Amygdala (tissue), 56 donors: ENCODE data around the gene TBCD.

Source experiments
- DNase-seq, 56 donors: peaks; one replicate each; lab custom pipeline; 2025; lab: John Stamatoyannopoulos, UW

TBCD gene

DNA sequence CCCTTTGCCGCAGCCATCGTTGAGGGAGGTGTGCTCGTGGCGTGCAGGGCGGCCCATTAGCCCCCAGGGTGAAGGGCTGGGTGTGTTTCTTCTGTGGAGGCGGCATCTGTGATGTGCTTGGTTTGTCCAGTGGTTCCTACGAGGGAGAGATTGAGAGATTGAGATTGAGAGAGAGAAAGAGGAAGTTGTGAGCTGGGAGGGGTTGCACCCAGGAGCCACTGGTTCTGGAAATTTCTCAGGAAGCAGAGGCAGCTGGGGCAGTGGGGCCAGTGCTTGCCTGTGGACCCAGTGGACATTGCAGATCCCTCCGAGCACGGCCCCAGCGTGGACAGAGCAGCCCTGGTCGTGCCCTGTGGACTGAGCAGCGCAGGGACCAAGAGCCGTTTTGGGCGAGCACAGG is 160.0 kb downstream of the TBCD start:
- peak in 3 of 56 donors; percentile 10 to 28 (median 16) for DNase-seq

DNA sequence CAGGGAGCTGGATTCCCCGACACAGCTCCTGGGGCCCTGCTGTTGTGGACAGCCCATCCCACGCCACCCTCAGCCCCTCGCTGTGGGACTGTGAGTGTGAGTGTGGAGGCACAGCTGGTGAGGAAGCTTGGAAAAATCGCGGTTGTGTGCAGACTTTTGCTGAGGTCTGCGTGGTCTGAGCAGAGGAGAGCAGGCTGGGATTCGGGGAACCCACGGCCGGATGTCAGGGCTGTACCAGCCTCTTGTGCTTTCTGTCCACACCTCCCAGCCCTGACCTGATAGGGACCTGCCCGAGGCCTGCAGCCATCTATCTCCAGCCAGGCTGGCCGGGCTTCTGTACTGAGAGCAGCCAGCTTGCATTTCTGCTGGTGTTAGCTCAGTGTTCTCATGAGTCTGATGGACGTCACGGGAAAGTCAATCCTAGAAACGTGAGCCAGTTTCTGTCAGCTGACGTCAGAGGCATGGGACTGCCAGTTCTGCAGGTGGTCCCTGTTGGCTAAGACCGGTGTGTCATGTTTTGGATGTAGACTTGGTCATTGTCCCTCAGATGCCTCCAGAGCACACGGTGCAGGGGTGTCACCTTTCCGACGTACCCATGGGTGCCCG is 160.7 kb downstream of the TBCD start:
- no peak for DNase-seq

DNA sequence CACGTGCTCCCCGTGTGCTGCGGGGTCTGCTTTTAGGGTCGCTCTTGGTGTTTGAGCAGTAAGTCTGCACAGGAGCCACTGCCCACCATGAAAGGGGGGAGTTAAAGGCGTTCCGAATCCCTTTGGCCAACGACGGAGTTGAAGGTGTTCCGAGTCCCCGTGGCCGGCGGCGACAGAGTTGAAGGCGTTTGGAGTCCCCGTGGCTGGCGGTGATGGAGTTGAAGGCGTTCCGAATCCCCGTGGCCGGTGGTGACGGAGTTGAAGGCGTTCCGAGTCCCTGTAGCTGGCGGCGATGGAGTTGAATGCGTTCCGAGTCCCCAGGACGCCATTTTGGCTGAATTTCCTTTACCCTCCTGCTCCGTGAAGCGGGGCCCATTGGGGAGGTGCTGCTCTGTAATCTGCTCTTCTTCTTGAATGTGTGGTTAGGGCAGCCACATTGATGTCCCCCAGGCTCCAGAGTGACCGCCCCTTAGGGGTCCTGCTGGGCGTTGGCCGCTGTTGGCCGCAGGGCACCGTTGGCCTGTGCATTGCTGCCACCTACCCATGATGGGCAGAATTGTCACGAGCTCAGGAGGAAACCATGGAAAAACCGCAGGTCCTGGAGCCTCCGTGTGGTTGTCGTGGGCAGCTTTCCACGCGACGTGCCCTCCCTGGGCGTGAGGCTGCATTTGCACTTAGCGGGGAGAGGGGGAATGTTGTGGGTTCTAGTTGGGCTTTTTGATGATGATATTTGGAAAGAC is 161.6 kb downstream of the TBCD start:
- DNase-seq: peak in 3 of 56 donors; percentile 19 to 30 (median 27)

DNA sequence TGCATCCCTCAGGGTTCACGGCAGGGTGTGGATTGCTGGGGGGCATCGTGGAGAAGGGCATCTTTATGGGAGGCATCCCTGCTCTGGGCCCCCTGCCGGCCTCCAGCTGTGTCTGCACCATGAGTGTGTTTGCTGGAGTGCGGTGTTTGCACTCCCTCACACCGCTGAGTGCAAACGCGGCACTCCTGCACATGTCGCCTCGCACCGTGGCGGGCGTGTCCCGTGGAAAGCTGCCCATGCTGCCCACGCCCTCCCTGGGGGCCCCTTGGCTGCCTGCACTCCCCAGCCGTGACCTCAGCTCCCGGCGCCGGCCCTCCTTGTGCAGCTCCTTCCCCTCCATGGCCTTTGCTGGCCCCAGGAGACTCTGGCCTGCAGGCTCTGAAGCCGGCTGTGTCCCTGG is 162.5 kb downstream of the TBCD start:
- no peak for DNase-seq

DNA sequence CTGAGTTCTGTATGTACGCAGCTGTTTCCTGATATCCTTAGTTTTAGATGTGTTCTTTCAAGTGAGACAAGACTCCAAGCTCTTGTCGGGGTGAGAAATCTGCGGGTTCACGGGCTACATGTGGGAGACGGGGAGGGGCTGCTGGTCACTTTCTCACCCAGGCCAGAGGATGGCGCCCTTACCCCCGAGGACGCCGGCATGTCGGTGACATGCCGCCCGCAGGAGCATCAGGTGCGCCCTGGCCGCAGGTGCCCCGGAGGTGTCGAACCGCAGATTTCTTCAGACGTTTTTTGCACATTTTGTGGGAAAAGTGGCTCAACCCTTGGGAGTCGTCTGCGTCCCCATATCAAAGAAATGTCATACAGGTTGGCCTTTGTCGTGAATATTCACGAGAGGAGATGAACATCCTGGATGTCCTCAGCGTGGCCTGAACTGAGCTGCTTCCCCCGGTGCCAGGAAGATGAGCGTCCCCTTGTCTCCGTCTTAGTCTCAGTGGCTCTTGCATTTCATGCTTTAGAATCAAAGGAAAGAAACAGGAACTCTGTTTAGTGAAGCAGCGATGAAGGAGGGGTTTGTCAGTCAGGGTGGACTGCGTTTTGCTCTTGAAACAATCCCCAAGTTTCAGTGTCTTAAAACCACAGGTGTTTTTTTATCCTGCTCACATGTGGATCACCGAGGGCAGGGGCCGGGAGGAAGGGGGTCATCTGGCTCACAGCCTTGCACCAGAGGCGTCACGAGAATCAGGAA is 163.3 kb downstream of the TBCD start:
- no peak for DNase-seq

DNA sequence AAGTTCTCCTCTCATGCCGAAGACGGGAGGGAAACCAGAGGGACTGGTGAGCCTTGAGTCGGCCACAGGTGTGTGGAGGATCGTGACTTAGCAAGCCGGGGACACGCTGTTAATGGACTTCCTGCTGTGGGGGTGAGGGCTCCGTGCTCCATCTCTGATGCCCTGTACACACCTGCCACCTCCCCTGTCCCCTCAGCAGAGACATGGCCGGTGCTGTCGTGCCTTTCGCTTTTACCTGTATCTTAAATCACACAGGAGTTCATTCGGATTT is 163.8 kb downstream of the TBCD start:
- DNase-seq: no peak

DNA sequence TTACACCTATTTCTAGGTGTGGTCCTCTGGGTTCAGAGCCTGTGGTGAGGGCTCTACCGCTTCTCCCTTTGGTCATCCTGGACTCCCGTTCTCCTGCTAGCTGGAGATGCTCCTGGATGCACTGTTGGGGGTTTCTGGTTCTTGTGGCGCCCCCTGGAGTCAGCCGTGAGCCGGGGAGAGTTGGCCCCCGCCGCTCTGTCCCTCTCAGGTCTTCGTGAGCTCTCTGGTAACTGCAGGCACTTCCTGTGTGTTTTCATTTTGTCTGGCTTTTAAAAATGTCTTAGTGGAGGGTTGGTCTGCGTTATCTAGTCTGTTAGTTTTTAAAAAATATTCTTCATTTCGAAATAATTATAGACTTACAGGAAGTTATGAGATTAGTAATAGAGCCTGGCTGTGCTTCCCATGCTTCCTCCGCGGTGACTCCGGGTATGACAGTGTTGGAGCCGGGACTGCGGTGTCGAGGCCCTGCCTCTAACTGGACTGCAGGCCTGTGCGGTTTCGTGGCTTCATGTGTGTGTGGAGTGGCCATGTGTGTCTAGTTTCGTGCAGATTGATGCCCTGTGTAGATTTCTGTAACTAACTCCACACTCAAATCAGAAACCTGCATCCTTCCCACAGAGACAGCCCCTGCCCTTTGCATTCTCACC is 166.0 kb downstream of the TBCD start:
- DNase-seq: no peak

DNA sequence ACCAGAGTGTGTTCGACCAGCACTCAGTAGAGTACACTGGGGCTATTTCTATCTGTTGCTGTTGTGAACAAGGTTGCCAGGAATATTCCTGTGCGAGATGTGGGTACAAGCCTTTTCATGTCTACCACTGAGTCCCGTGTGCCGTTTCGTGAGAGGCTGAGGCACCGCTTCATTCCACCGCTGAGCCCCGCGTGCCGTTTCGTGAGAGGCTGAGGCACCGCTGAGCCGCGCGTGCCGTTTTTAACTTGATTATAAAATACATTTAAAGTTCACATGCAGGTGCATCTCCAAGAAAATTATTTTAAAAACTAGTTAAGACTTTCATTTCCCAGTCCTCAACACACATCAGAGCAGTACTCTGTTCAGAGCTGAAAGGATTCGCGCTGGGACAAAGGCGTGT is 166.6 kb downstream of the TBCD start:
- no peak for DNase-seq

DNA sequence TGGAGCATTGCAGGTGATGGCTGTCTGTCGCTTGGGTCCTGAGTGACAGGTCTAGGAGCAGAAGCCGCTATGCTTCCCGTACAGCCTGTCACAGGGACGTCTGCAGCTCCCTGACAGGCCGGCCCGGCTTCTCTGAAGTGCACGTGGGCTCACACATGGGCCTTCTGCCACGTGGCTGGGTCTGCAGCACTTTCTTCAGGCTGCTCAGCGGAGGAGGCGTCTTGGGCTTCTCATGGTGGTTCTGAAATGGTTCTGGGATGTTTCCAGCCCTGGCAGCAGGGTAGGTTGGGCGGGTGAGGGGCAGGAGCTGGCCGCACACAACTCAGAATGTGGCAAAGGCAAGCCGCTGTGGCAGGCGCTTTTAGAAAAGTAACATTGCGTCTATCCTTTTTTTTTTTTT is 168.3 kb downstream of the TBCD start:
- DNase-seq: peak in 32 of 56 donors; percentile 5 to 79 (median 38)

DNA sequence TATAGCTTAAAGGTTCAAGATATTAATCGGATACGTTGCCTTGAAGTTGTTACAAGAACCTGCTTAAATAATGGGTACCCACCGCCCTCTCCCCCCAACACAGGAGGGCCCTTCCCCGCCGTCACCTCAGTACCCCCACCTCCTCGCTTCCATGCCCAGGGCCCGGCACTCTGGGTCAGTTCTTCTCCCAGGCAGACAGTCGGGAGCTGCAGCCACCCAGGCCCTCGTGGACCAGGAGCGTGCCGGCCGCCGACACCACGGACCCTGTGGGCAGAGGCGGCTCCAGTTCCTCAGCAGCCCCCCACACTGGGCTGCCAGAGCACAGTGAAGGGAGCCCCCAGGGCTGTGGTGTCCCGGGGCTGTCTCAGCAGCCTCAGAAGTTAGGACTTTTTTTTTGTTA is 168.8 kb downstream of the TBCD start:
- no peak for DNase-seq

DNA sequence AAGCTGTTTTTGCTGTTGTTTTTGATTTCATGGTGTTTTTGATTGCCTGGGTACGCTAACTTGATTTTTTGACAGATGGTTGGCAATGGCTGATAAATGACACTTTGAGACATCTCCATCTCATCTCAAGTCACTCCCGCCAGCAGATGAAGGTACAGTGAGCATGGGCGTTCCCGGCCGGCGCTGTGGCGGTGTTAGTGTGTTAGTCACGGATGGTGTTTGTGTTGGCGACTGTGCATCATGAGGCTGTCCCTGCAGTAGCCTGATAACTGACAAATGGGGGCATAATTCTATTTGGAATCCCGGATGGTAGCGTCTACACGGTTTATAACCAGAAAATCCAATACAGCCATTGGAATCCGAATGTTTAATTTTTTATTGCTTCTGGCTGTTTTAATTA is 169.6 kb downstream of the TBCD start:
- peak in 6 of 56 donors; percentile 16 to 58 (median 22) for DNase-seq

DNA sequence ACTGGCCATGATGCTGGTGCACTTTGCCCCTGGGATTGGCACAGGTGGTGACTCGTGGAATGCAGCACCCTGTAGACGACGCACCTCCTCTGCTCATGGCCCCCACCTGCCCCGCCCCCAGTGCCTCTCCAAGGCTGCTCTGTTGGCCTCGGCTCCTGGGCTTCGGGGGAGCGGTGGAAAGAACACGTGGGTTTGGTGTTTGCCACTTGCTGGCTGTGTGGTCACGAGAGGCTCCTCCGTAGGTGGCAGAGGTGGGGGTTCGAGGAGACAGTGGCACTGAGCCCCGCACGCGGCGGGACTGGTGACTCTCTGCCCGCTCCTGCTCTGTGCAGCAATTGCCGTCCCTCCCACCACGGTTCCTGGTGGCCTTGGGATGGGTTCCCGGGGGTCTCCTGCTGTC is 170.8 kb downstream of the TBCD start:
- no peak for DNase-seq

DNA sequence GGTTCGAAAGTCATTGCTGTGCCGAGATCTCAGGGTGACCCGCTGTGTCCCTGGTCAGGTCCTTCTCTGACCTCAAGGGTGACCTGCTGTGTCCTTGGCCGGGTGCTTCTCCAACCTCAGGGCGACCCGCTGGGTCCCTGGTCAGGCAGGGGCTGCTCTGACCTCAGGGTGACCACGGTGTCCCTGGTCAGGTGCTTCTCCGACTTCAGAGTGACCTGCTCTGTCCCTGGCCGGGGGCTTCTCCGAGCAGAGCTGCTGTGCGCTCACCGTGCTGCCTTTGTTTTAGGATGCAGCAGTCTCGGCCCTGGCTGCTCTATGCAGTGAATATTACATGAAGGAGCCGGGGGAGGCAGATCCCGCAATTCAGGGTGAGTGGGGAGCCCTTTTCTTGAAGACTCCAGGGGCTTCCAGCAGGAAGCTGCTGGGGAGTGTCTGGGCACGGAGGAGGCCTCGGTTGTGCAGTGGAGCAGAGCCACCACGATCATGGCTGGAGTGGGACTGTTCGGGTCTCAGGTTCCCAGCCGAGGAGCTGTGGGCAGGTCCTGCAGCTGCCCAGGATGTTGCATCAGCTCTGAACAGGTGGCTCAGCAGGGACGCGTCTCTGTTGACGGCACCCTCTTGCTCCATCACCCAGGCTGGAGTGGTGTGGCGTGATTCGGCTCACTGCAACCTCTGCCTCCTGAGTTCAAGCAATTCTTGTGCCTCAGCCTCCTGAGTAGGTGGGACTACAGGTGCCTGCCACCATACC is 171.7 kb downstream of the TBCD start:
- no peak for DNase-seq

DNA sequence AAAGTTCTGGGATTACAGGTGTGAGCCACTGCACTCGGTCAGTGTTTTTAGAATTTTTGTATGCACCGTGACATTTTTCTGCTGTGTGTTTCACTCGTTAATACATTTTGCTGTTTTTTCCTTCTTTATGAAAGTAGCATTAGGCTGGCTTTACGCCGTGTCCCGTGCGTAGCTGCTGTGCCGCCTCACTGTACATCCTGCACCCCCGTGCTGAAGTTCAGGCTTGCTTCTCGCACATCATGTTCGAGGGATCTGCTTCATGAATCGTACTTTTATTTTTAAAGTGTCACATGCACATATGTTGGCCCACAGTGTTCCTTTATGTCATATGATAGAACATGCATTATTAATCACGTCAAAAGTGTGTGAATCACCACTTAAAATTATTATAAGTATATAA is 172.3 kb downstream of the TBCD start:
- no peak for DNase-seq

DNA sequence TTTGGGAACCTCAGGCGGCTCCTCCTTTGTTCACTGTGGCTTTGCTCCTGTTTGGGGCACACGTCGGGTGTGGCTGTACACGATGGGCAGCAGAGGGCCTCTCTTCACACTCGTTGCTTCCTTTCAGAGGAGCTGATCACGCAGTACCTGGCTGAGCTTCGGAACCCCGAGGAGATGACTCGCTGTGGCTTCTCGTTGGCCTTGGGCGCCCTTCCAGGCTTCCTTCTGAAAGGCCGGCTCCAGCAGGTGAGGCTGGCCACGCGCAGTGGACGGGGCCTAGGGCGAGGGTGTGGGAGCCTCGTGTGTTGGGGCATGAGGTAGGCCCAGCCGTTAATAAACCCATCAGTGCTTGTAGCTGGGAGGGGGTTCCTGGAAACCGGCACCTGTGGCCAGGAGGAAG is 172.9 kb downstream of the TBCD start:
- no peak for DNase-seq

DNA sequence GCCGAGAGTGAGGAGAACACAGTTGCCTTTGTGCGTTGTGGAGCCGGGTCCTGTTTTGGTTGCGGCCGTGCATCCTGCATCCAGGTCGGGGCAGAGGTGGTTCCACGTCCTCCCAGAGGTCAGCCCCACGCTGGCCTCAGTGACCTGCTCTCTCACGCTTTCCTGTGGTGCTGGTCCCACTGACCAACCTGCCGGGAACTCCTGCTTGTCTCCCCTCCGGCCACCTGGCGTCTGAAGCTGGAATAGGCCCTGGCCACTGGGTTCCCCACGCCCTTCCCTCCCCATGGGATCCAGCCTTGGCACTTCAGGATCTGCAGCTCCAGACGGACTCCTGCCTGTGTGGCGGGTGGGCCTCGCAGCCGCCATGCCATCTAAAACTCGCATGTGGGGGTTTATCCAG is 173.5 kb downstream of the TBCD start:
- DNase-seq: no peak

DNA sequence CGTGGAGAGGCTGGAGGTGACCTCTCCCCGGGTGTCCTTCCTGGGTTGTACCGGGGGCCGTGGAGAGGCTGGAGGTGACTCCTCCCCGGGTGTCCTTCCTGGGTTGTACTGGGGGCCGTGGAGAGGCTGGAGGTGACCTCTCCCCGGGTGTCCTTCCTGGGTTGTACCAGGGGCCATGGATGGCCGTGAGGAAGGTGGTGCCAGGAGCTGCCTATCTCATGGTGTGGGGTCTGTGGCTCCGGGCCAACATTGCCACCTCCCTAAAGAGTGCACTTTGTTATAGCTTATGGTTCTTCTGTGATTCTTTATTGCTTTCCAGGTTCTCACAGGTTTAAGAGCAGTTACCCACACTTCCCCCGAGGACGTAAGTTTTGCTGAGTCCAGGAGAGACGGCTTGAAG is 174.2 kb downstream of the TBCD start:
- DNase-seq: no peak

DNA sequence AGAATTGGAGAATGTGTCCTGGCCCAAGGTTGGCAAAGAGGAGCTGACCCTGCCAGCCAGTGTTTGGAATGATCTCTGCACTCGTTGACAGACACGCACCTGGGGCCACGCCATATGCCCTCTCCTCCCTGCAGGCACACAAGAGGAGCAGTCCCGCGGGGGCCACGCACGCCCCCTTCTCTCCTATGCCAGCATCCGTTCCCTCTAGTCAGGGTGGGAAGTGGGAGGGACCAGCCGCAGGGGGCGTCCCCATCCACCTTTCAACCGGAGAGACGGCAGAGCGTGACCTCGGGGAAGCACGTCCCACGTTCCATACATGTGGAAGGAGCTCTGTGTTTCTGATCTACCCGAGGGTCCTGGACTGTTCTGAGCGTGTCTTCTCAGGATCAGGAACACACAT is 174.9 kb downstream of the TBCD start:
- DNase-seq: no peak

DNA sequence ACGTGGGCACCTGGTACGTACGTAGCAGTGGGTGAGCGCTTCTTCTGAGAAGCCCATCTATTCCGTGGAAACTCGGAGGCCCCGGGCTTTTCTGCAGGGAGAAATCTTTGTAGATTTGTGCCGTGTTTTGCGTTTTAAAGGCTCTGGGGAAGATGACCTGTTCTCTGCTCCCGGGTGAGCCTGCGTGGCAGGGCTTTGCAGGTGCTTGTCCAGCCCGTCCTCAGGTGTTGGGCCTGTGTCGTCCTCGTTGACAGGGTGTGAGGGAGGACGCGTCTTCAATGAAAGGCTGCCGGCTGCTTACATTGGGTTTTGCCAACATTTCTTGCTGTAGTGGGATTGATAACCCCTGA is 175.4 kb downstream of the TBCD start:
- no peak for DNase-seq

DNA sequence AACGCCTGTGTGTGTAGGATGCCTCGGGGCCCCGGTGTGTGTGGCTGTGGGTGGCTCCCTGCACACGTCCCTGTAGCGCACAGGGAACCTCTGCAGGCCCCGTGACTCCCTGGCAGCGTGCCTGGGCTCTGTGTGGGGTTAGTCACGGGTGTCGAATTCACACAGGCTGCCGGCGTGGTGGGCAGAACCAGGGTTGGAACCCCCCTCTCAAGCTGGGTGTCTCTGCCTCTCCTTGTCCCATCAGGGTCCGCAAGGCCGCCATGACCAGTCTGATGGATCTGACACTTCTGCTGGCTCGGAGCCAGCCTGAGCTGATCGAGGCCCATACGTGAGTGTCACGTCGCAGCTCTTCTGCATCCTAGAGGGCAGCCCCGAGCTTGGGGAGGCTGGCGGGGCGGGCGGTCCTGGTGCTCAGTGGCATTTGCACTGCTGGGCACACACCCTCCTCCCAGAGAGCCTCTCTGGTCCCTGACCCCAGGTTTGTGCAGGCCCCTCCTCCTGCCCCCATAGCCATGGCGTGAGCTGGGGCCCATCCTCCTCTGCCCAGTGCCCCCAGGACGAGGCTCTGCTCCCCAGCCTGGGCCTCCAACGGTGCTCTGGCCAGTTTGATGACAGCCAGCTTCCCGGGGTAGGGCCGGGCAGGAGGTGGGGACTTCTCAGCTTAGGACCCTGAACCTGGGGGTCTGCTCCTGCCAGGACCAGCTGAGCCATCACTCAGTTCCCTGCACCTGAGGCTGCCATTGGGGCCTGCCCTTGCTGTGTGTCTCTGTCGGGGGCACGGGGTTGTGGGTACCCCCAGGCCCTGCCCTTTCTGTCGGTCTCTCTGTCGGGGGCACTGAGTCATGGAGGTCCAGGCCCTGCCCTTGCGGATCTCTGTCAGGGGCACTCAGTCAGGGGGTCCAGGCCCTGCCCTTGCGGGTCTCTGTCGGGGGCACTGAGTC is 176.1 kb downstream of the TBCD start:
- no peak for DNase-seq
